Measurements from ENCODE around the gene PARP11.

DNA sequence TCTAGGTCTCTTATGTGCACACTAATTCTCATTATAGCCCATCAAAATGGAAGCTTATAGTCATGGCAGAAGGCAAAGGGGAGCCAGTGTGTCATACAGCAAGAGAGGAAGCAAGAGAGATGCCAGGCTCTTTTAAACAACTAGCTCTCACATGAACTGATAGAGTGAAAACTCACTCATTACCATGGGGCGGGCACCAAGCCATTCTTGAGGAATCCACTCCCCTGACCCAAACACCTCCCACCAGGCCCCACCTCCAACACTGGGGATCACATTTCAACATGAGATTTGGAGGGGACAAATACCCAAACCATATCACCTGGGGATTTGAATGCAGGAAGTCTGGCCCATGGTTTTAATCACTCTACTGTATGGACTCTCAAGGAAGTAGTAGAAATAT is 83.4 kb downstream of the PARP11 start:
- TF ChIP-seq POLR2AphosphoS5 (IDR thresholded peaks at IDR 0.05; ENCODE audit: borderline replicate concordance, low read depth, low read length) (no peak), EZH2 (IDR thresholded peaks at IDR 0.05) (no peak), FOXP2 (optimal IDR thresholded peaks at IDR 0.05; ENCODE audit: control extremely low read depth, extremely low read length, insufficient read depth) (no peak)
